ENCODE data around the gene OR4D1. TPM values are rescaled to one million over a fixed set of nuclear protein-coding genes. Genes with fewer than 3 reads are reported as not detected.
"Not testable (repeated sequence)": the region's sequence is repeated elsewhere in the genome, so short reads cannot be mapped to it uniquely, and the experiment has no call there.

The OR4D1 gene
- under 1 TPM; 0.08 to 0.15 TPM for total RNA-seq

DNA sequence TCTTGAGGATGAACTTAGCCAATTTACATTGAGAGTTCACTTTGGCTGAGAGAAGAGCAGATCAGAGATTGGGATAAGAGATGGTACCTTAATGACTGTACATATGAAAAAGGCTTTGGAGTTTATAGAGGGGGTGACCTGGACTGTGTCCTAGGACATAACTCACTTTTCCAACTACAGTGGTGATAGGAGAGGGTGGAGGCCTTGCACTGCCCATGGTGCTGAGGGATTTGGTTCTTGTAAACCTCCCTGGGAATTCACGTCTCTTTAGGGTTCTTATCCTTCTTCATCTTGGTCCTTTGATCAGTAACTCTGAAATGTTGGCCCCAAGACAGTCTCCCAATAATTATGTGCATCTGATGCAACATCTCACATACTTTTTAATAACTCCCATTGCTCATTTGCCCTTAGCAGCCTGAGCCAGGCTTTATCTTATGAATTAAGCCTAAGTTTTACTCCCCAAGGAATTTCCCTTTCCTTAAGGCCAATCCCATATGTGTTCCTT lies at the start of gene OR4D1:
TSS of gene OR4D1 (plus strand) at position 455 of the 505 bp plus-strand sequence. CDS start 6,770 bp downstream, outside the sequence.
- ChIA-PET POLR2A (no interaction called here), CTCF (interaction anchor here (0.6 kb wide), 1 partner anchor 1103 kb away, joined by 4 read pairs; no protein-coding TSS in a partner anchor)

GRCh38 chr17:58100506-58100905 lies 47.7 kb upstream of the OR4D1 start:
- CTCF ChIA-PET: interaction anchor here (1.0 to 1.5 kb wide), 2 partner anchors 12 to 21 kb away, joined by 3 to 4 read pairs; no protein-coding TSS in a partner anchor
- POLR2A ChIA-PET: interaction anchor here (0.7 kb wide), 1 partner anchor 260 kb away, joined by 6 read pairs; no protein-coding TSS in a partner anchor

DNA sequence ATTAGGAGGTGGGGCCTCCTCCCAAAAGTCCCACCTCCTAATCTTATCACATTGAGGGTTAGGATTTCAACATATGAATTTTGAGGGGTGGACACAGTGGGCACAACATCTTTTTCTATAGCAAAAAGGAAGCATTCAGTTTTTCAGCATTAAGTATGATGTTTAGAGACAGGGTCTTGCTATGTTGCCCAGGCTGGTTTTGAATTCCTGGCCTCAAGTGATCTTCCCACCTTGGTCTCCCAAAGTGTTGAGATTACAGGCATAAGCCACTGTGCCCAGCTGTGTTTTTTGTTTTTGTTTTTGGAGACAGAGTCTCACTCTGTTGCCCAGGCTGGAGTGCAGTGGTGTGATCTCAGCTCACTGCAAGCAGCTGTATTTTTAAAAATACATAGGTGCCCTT lies 46.3 kb upstream of the OR4D1 start:
- CTCF ChIA-PET: interaction anchor here (1.5 kb wide), 1 partner anchor 19 kb away, joined by 3 read pairs; no protein-coding TSS in a partner anchor
- POLR2A ChIA-PET: not testable (repeated sequence)

DNA sequence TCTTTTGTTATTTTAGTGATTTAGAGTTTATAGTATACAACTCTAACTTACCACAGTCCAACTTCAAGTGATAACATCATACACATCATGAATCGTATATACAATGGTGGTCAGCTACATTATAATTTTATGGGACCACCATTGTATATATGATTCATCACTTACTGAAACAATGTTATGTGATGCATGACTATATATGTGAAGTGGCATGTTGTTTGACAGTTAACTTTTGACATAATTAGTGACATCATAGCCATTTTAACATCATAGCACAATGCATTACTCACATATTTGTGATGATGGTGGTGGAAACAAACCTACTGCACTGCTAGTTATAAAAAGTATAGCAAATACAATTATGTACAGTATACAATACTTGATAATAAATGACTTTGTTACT lies 43.1 kb upstream of the OR4D1 start:
- CTCF ChIA-PET: no interaction called here

GRCh38 chr17:58107306-58107705 lies 40.9 kb upstream of the OR4D1 start:
- POLR2A ChIA-PET: no interaction called here
- CTCF ChIA-PET: no interaction called here

More for the DNA sequence above, 43.1 kb upstream of the OR4D1 start:
- POLR2A ChIA-PET: no interaction called here

DNA sequence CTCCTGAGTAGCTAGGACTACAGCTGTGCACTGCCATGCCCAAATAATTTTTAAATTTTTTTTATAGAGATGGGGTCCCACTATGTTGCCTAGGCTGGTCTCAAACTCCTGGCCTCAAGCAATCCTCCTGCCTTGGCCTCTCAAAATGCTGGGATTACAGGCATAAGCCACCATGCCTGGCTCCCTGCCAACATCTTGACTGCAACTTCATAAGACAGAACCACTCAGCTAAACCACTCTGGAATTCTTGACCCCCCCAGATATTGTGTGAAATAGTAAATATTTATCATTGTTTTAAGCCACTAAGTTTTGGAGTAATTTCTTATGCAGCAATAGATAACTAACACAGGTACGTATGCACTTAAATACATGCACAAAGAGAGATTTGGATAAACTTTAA lies 39.0 kb upstream of the OR4D1 start:
- ChIA-PET CTCF (interaction anchor here (0.5 to 1.6 kb wide), 2 partner anchors 11 to 825 kb away, joined by 3 read pairs; no protein-coding TSS in a partner anchor), POLR2A (no interaction called here)

- ChIA-PET POLR2A (no interaction called here), CTCF (interaction anchor here (1.6 kb wide), 1 partner anchor 10 kb away, joined by 3 read pairs; no protein-coding TSS in a partner anchor)
These were observed 38.2 kb upstream of the OR4D1 start for GRCh38 chr17:58110012-58110411.

- ChIA-PET CTCF (interaction anchor here (1.1 to 1.6 kb wide), 3 partner anchors 43 to 252 kb away, joined by 4 to 15 read pairs (median 6); no protein-coding TSS in a partner anchor), POLR2A (no interaction called here)
These were observed 36.5 kb upstream of the OR4D1 start for GRCh38 chr17:58111676-58112075.

GRCh38 chr17:58112970-58113631 lies 35.1 kb upstream of the OR4D1 start:
- ChIA-PET CTCF (interaction anchor here (0.6 to 1.6 kb wide), 12 partner anchors 12 to 644 kb away, joined by 3 to 15 read pairs (median 3); no protein-coding TSS in a partner anchor), POLR2A (no interaction called here)

DNA sequence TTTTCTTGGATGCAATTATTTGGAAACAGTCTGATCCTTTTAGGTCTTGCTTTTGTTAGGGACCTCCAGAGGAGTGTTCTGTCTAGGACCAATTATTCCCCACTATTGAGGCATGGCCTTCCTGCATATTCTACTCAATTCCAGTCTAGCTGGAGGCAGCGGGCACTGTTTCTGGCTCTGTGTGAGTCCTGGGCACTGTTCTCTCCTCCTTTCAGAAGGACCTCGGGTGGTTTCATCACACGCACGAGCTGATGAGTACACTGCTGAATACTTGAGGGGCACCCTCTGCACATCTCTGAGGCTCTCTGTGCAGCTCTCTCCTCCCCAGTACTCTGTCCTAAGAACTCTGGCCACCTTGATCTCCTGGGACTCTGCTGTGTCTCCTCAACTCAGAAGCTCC lies 34.2 kb upstream of the OR4D1 start:
- POLR2A ChIA-PET: no interaction called here

DNA sequence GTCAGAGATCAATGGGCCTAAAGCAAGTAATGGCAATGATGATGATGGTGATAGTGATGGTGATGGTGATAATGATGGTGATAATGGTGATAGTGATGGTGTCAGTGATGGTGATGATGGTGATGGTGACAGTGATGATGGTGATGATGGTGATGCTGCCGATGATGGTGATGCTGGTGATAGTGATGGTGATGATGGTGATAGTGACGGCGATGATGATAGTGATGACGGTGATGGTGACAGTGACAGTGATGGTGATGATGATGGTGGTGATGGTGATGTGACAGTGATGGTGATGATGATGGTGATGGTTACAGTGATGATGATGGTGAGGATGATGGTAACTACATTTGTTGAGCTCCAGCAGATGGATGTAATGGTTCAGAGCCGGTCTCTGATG lies 30.8 kb upstream of the OR4D1 start:
- ChIA-PET CTCF (no interaction called here), POLR2A (no interaction called here)

More for the DNA sequence above, 34.2 kb upstream of the OR4D1 start:
- CTCF ChIA-PET: interaction anchor here (0.8 to 2.0 kb wide), 7 partner anchors 58 to 255 kb away, joined by 3 to 8 read pairs (median 3); no protein-coding TSS in a partner anchor

DNA sequence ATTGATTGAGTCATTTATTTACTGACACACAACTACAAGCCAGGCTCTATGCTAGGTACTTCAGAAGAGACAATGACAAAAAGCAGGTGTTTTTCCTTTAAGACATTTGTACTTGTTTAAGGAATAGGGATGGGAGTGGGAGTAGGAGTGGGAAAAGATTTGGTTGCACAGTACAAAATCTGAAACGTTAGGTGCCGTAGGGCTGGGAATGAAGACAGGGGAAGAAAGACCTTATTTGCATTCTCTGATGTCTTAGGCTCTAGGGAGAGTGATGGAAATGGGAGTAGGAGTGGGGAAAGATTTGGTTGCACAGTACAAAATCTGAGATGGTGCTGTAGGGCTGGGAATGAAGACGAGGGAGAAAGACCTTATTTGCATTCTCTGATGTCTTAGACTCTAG lies 28.7 kb upstream of the OR4D1 start:
- ChIA-PET CTCF (interaction anchor here (1.1 kb wide), 1 partner anchor 10 kb away, joined by 3 read pairs; no protein-coding TSS in a partner anchor), POLR2A (no interaction called here)

DNA sequence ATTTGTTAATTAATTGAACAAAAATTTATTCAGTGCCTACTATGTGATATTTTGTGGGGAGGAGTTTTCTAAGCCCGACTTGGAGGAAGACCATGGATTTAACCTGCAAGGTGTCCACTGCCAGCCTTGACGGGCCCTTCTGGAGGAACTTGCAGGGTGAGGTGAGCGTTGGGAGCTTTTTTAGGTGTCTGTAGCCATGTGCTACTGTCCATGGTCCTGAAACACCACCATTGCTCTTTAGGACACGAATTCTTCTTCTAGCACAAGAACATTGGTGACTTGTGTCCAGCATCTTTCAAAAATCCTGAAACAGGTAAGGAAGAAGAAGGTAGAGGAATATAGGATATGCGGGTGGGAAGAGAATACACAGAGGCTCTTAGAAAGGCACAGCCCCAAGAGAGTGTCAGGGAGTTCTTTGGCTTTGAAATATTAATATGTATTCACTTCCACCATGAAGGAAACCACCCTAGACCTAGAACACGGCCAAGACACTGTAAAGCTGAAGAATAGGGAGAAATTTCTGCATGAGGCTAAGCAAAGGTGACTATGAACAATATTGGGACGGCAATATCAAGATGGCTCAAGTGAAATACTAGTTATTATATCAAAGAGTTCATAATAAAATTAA lies 27.9 kb upstream of the OR4D1 start:
- ChIA-PET POLR2A (no interaction called here), CTCF (interaction anchor here (1.1 to 1.3 kb wide), 2 partner anchors 10 to 19 kb away, joined by 3 read pairs; no protein-coding TSS in a partner anchor)

DNA sequence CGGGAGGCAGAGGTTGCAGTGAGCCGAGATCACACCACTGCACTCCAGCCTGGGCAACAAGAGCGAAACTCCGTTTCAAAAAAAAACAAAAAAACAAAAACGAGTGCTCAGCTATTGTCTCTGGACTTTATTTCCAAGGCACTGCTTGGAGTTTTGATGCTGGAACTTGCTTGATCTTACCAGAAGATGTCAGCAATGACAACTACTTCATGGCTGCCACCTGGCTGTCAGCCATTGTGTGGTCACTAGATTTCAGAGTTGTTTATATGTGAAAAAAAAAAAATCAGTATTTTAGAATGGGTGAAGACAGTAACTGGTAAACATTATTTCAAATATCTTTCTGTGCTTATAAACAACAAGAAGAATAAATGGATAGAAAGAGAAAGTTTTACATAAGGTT lies 26.3 kb upstream of the OR4D1 start:
- ChIA-PET CTCF (interaction anchor here (0.6 to 1.5 kb wide), 3 partner anchors 21 to 304 kb away, joined by 3 to 6 read pairs (median 3); no protein-coding TSS in a partner anchor), POLR2A (no interaction called here)

GRCh38 chr17:58127846-58128245 lies 20.3 kb upstream of the OR4D1 start:
- POLR2A ChIA-PET: no interaction called here
- CTCF ChIA-PET: no interaction called here

DNA sequence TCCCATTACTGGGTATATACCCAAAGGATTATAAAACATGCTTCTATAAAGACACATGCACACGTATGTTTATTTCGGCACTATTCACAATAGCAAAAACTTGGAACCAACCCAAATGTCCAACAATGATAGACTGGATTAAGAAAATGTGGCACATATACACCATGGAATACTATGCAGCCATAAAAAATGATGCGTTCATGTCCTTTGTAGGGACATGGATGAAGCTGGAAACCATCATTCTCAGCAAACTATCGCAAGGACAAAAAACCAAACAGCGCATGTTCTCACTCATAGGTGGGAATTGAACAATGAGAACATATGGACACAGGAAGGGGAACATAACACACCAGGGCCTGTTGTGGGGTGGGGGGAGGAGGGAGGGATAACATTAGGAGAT lies 15.5 kb upstream of the OR4D1 start:
- CTCF ChIA-PET, POLR2A ChIA-PET: not testable (repeated sequence)

GRCh38 chr17:58136669-58137279 lies 11.4 kb upstream of the OR4D1 start:
- POLR2A ChIA-PET: no interaction called here
- CTCF ChIA-PET: no interaction called here

DNA sequence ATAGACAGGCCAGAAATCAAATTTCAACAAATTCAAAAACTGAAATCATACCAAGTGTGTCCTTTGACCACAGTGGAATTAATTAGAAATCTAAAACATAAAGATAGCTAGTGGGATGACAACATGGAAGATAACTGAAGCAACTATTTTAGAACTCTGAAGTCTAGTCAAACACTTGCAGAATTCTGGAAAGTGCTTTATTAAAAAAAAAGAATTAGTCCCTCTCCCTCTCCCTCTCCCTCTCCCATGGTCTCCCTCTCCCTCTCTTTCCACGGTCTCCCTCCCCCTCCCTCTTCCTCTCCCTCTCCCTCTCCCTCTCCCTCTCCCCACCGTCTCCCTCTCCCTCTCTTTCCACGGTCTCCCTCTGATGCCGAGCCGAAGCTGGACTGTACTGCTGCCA lies 6.7 kb upstream of the OR4D1 start:
- POLR2A ChIA-PET: no interaction called here
- CTCF ChIA-PET: no interaction called here

DNA sequence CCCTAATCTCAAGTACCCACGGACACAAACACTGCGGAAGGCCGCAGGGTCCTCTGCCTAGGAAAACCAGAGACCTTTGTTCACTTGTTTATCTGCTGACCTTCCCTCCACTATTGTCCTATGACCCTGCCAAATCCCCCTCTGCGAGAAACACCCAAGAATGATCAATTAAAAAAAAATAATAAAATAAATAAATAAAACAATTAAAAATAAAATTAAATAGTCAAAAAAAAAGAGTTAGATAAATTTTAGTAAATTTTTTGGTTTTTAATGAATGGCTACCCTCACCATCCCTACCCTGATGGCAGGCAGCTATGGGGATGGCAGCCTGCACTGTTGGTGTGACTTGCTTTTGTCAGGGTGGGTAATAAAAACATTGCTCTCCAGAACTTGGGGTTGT lies 4.8 kb upstream of the OR4D1 start:
- POLR2A ChIA-PET, CTCF ChIA-PET: not testable (repeated sequence)

GRCh38 chr17:58144801-58145200 lies 3.4 kb upstream of the OR4D1 start:
- ChIA-PET CTCF (no interaction called here), POLR2A (no interaction called here)
